Head of caudate nucleus (tissue), 42 donors: Measurements from ENCODE around the gene MYO15A.

ENCODE experiments used
- DNase-seq, 42 donors: peaks; one replicate each; pipeline versions ENCODE4 v3.0.0 to v3.0.0-alpha.2; 2020 to 2021; ENCODE audit warnings: mixed read lengths in 7 of 42
- intact Hi-C: fragments of 100-400 bp; cut with DNase I; formaldehyde crosslinking; loops from one replicate; pipeline ENCODE4 v1.15.0; 2022

MYO15A gene

GRCh38 chr17:18225642-18226283 lies 117.2 kb downstream of the MYO15A start:
- intact Hi-C loops = no loop called here
- DNase-seq = peak in 7 of 42 donors; percentile 4 to 54 (median 29)

GRCh38 chr17:18226284-18226945 lies 117.9 kb downstream of the MYO15A start:
- intact Hi-C loops = no loop called here
- DNase-seq = peak in 1 of 42 donors; percentile 10

GRCh38 chr17:18227635-18228034 lies 119.1 kb downstream of the MYO15A start:
- no peak for DNase-seq
- intact Hi-C loops = no loop called here

- peak in 3 of 42 donors; percentile 31 to 59 (median 37) for DNase-seq
- intact Hi-C loops = no loop called here
Measured at GRCh38 chr17:18228176-18228682, 119.7 kb downstream of the MYO15A start.

- no peak for DNase-seq
- intact Hi-C loops = no loop called here
Measured at GRCh38 chr17:18229254-18229653, 120.7 kb downstream of the MYO15A start.
